ENCODE measurements around the gene DIP2B.

The DIP2B gene

GRCh38 chr12:50506753-50507473 is 2.1 kb downstream of the DIP2B start:
- TF ChIP-seq, protein P1, sequence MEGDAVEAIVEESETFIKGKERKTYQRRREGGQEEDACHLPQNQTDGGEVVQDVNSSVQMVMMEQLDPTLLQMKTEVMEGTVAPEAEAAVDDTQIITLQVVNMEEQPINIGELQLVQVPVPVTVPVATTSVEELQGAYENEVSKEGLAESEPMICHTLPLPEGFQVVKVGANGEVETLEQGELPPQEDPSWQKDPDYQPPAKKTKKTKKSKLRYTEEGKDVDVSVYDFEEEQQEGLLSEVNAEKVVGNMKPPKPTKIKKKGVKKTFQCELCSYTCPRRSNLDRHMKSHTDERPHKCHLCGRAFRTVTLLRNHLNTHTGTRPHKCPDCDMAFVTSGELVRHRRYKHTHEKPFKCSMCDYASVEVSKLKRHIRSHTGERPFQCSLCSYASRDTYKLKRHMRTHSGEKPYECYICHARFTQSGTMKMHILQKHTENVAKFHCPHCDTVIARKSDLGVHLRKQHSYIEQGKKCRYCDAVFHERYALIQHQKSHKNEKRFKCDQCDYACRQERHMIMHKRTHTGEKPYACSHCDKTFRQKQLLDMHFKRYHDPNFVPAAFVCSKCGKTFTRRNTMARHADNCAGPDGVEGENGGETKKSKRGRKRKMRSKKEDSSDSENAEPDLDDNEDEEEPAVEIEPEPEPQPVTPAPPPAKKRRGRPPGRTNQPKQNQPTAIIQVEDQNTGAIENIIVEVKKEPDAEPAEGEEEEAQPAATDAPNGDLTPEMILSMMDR (IDR thresholded peaks at IDR 0.05): no peak
- no peaks in the 10 kb centered on the region for H3K27me3 ChIP-seq (ENCODE audit: control insufficient read depth, insufficient read depth, low read length)
- H3K4me1 ChIP-seq: peaks cover 6% of the 10 kb centered on the region
- H3K4me2 ChIP-seq (ENCODE audit: low read length): peak overlapping the region; percentile 96
- H3K4me3 ChIP-seq (ENCODE audit: low read depth, low read length): peak overlapping the region; percentile 94
- no peak overlapping the region for H2AFZ ChIP-seq
- H3K9ac ChIP-seq: no peak overlapping the region
- no peaks in the 10 kb centered on the region for H3K36me3 ChIP-seq (ENCODE audit: control insufficient read depth, insufficient read depth, low read length)
- H3K79me2 ChIP-seq: peaks cover 45% of the 10 kb centered on the region
- no peak overlapping the region for H3K27ac ChIP-seq
- H3K9me3 ChIP-seq (ENCODE audit: control insufficient read depth, low read length): no peaks in the 10 kb centered on the region

DNA sequence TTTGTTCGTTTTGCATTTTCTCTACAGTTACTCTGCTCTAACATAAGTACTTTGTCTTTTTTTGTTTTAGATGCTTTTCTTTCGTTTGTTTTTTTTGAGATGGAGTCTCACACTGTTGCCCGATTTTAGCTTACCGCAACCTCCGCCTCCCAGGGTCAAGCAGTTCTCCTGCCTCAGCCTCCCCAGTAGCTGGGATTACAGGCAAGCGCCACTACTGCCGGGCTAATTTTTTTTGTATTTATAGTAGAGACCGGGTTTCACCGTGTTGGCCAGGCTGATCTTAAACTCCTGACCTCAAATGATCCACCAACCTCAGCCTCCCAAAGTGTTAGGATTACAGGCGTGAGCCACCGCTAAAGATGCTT is 2.7 kb downstream of the DIP2B start:
- TF ChIP-seq, protein P1 (IDR thresholded peaks at IDR 0.05): no peak

GRCh38 chr12:50507930-50508329 is 3.1 kb downstream of the DIP2B start:
- no peak overlapping the region for H2AFZ ChIP-seq
- no peak overlapping the region for H3K4me3 ChIP-seq (ENCODE audit: low read depth, low read length)
- no peaks in the 10 kb centered on the region for H3K9me3 ChIP-seq (ENCODE audit: control insufficient read depth, low read length)
- H3K79me2 ChIP-seq: peaks cover 55% of the 10 kb centered on the region
- H3K27ac ChIP-seq: no peak overlapping the region
- H3K36me3 ChIP-seq (ENCODE audit: control insufficient read depth, insufficient read depth, low read length): no peaks in the 10 kb centered on the region
- H3K4me2 ChIP-seq (ENCODE audit: low read length): peak overlapping the region; percentile 38
- H3K9ac ChIP-seq: no peak overlapping the region
- H3K4me1 ChIP-seq: peaks cover 6% of the 10 kb centered on the region
- H3K27me3 ChIP-seq (ENCODE audit: control insufficient read depth, insufficient read depth, low read length): no peaks in the 10 kb centered on the region
- TF ChIP-seq, protein P1 (IDR thresholded peaks at IDR 0.05): no peak

More for the DNA sequence above, 2.7 kb downstream of the DIP2B start:
- no peaks in the 10 kb centered on the region for H3K27me3 ChIP-seq (ENCODE audit: control insufficient read depth, insufficient read depth, low read length)
- H3K36me3 ChIP-seq (ENCODE audit: control insufficient read depth, insufficient read depth, low read length): no peaks in the 10 kb centered on the region
- peaks cover 6% of the 10 kb centered on the region for H3K4me1 ChIP-seq
- no peaks in the 10 kb centered on the region for H3K9me3 ChIP-seq (ENCODE audit: control insufficient read depth, low read length)
- H3K4me2 ChIP-seq (ENCODE audit: low read length): peak overlapping the region; percentile 96
- no peak overlapping the region for H3K9ac ChIP-seq
- no peak overlapping the region for H3K27ac ChIP-seq
- H2AFZ ChIP-seq: no peak overlapping the region
- no peak overlapping the region for H3K4me3 ChIP-seq (ENCODE audit: low read depth, low read length)
- H3K79me2 ChIP-seq: peaks cover 50% of the 10 kb centered on the region

DNA sequence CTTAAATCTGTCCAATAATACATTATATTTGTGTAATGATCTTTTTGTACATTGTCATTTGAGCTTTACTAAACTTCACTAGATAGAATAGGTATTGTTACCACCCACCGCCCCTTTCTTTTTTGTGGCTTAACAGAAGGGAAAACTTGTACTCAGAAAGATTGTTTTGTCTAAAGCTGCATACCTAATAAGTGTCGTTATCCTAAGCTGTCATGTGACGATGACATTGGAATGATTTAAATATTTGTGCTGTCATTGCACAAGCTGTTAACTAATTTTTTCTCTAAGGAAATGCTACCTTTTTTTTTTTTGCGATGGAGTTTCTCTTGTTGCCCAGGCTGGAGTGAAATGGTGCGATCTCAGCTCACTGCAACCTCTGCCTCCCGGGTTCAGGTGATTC is 3.6 kb downstream of the DIP2B start:
- Histone ChIP-seq H3K9me3 (ENCODE audit: control insufficient read depth, low read length) (no peaks in the 10 kb centered on the region), H3K4me2 (ENCODE audit: low read length) (no peak overlapping the region), H3K9ac (no peak overlapping the region), H3K79me2 (peaks cover 60% of the 10 kb centered on the region), H3K27me3 (ENCODE audit: control insufficient read depth, insufficient read depth, low read length) (no peaks in the 10 kb centered on the region), H3K27ac (no peak overlapping the region), H3K4me3 (ENCODE audit: low read depth, low read length) (no peak overlapping the region), H3K4me1 (peaks cover 6% of the 10 kb centered on the region), H3K36me3 (ENCODE audit: control insufficient read depth, insufficient read depth, low read length) (no peaks in the 10 kb centered on the region), H2AFZ (no peak overlapping the region)
- TF ChIP-seq, protein P1 (IDR thresholded peaks at IDR 0.05): no peak

Measured in parathyroid adenoma (tissue), 2 donors.